ENCODE data around the gene LPIN3.

LPIN3 gene

GRCh38 chr20:41330941-41331340 is 9.7 kb upstream of the LPIN3 start:
- no peak overlapping the region for H3K4me3 ChIP-seq (ENCODE audit: low read depth, low read length)
- DNase-seq (ENCODE audit: low read depth, low spot score): no peak
- no peak for TF ChIP-seq CTCF (IDR thresholded peaks at IDR 0.05; ENCODE audit: insufficient read depth, low read length, missing control alignments)
- ChIA-PET POLR2A (no interaction called here), CTCF (interaction anchor here (1.7 to 18.2 kb wide), 4 partner anchors 9 to 159 kb away, joined by 4 to 404 read pairs (median 33); partner anchors contain the start of gene LPIN3)

GRCh38 chr20:41331731-41332130 is 8.9 kb upstream of the LPIN3 start:
- DNase-seq (ENCODE audit: low read depth, low spot score): no peak
- no peak for TF ChIP-seq CTCF (IDR thresholded peaks at IDR 0.05; ENCODE audit: insufficient read depth, low read length, missing control alignments)
- no peak overlapping the region for H3K4me3 ChIP-seq (ENCODE audit: low read depth, low read length)
- POLR2A ChIA-PET: no interaction called here
- CTCF ChIA-PET: interaction anchor here (1.5 to 18.2 kb wide), 4 partner anchors 8 to 159 kb away, joined by 4 to 404 read pairs (median 33); partner anchors contain the start of gene LPIN3

- ChIA-PET POLR2A (no interaction called here), CTCF (interaction anchor here (0.6 to 18.2 kb wide), 3 partner anchors 45 to 162 kb away, joined by 3 to 404 read pairs (median 4); no protein-coding TSS in a partner anchor)
- TF ChIP-seq CTCF (IDR thresholded peaks at IDR 0.05; ENCODE audit: insufficient read depth, low read length, missing control alignments): no peak
- no peak for DNase-seq (ENCODE audit: low read depth, low spot score)
- H3K4me3 ChIP-seq (ENCODE audit: low read depth, low read length): no peak overlapping the region
Measured at GRCh38 chr20:41334036-41334435, 6.6 kb upstream of the LPIN3 start.

- no peak for DNase-seq (ENCODE audit: low read depth, low spot score)
- no peak for TF ChIP-seq CTCF (IDR thresholded peaks at IDR 0.05; ENCODE audit: insufficient read depth, low read length, missing control alignments)
- ChIA-PET CTCF (interaction anchor here (0.6 to 18.2 kb wide), 5 partner anchors 14 to 196 kb away, joined by 3 to 404 read pairs (median 3); no protein-coding TSS in a partner anchor), POLR2A (no interaction called here)
- no peak overlapping the region for H3K4me3 ChIP-seq (ENCODE audit: low read depth, low read length)
Measured at GRCh38 chr20:41334443-41335421, 5.9 kb upstream of the LPIN3 start.

GRCh38 chr20:41335591-41335990 is 5.0 kb upstream of the LPIN3 start:
- H3K4me3 ChIP-seq (ENCODE audit: low read depth, low read length): no peak overlapping the region
- TF ChIP-seq CTCF (IDR thresholded peaks at IDR 0.05; ENCODE audit: insufficient read depth, low read length, missing control alignments): no peak
- ChIA-PET POLR2A (no interaction called here), CTCF (interaction anchor here (1.0 to 18.2 kb wide), 3 partner anchors 15 to 196 kb away, joined by 3 to 404 read pairs (median 3); no protein-coding TSS in a partner anchor)
- no peak for DNase-seq (ENCODE audit: low read depth, low spot score)

All from AG04449 (cell line).